Astrocyte of the cerebellum (primary cell): ENCODE data around the gene MOSMO.
"Not testable (repeated sequence)": the region's sequence is repeated elsewhere in the genome, so short reads cannot be mapped to it uniquely, and the experiment has no call there.

ENCODE experiments used
- DNase-seq: peaks from one replicate; pipeline ENCODE4 v3.0.0-alpha.2; 2011; ENCODE audit warnings: low read depth
- H3K4me3 ChIP-seq: 2 replicates; pipeline ENCODE4 v1.5.1; 2011; ENCODE audit warnings: mild to moderate bottlenecking, low read depth, low read length, moderate library complexity
- CTCF ChIP-seq: IDR thresholded peaks from 2 replicates; pipeline ENCODE4 v1.5.1; 2012; ENCODE audit warnings: low read length, low read depth, moderate library complexity, mild to moderate bottlenecking; ENCODE audit errors: missing control alignments
- in situ Hi-C: cut with HindIII; loops from 2 replicates; pipeline ENCODE4 v1.10.0; 2017; ENCODE audit warnings: low sequenced_read_pairs

Gene MOSMO

GRCh38 chr16:22016927-22017326 lies 9.0 kb downstream of the MOSMO start:
- in situ Hi-C loops = no loop called here
- no peak overlapping the region for H3K4me3 ChIP-seq
- TF ChIP-seq CTCF = no peak
- no peak for DNase-seq

GRCh38 chr16:22018559-22018958 lies 10.6 kb downstream of the MOSMO start:
- no peak for TF ChIP-seq CTCF
- no peak overlapping the region for H3K4me3 ChIP-seq
- in situ Hi-C loops = no loop called here
- no peak for DNase-seq

GRCh38 chr16:22022151-22022550 lies 14.2 kb downstream of the MOSMO start:
- no peak for TF ChIP-seq CTCF
- H3K4me3 ChIP-seq = no peak overlapping the region
- no peak for DNase-seq
- in situ Hi-C loops = no loop called here

- no peak for DNase-seq
- no peak for TF ChIP-seq CTCF
- in situ Hi-C loops = no loop called here
- H3K4me3 ChIP-seq = no peak overlapping the region
These were observed 15.6 kb downstream of the MOSMO start for GRCh38 chr16:22023505-22023904.

- DNase-seq, H3K4me3 ChIP-seq, in situ Hi-C loops: not testable (repeated sequence)
These were observed 16.9 kb downstream of the MOSMO start for GRCh38 chr16:22024785-22025184.

- TF ChIP-seq CTCF = no peak
- in situ Hi-C loops = no loop called here
- no peak for DNase-seq
- H3K4me3 ChIP-seq = no peak overlapping the region
These were observed 19.7 kb downstream of the MOSMO start for GRCh38 chr16:22027633-22028032.

GRCh38 chr16:22029632-22030031 lies 21.7 kb downstream of the MOSMO start:
- TF ChIP-seq CTCF = no peak
- in situ Hi-C loops = no loop called here
- H3K4me3 ChIP-seq = no peak overlapping the region
- no peak for DNase-seq
